Osteoblast (primary cell): ENCODE measurements around the gene PHLPP1. TPM values are rescaled to one million over a fixed set of nuclear protein-coding genes. Genes with fewer than 3 reads are reported as not detected.
A peak's percentile ranks its signal among the peaks of the same experiment; 100 is the strongest.

ENCODE experiments used
- DNase-seq: peaks from one replicate; pipeline ENCODE4 v3.0.0; 2011; ENCODE audit warnings: low spot score, mixed read lengths; ENCODE audit not compliant: insufficient read length; ENCODE audit errors: missing footprints
- H2AFZ ChIP-seq: 2 replicates; pipeline ENCODE4 v1.6.0; 2011; ENCODE audit warnings: mild to moderate bottlenecking, low read length
- H3K27ac ChIP-seq: 2 replicates; pipeline ENCODE4 v1.5.1; 2011; ENCODE audit warnings: mild to moderate bottlenecking, low read depth, low read length, moderate library complexity
- H3K27me3 ChIP-seq: 2 replicates; pipeline ENCODE4 v1.6.0; 2012; ENCODE audit warnings: mild to moderate bottlenecking, control low read depth, inconsistent platforms, low read length, moderate library complexity; ENCODE audit not compliant: insufficient read depth
- H3K36me3 ChIP-seq: 2 replicates; pipeline ENCODE4 v1.5.1; 2011; ENCODE audit warnings: mild to moderate bottlenecking, low read length, control low read depth, moderate library complexity; ENCODE audit not compliant: insufficient read depth
- H3K4me1 ChIP-seq: 2 replicates; pipeline ENCODE4 v1.5.1; 2011; ENCODE audit warnings: mild to moderate bottlenecking, low read length, control low read depth, moderate library complexity; ENCODE audit not compliant: insufficient read depth
- H3K4me2 ChIP-seq: 2 replicates; pipeline ENCODE4 v1.6.0; 2011; ENCODE audit warnings: mild to moderate bottlenecking, low read length; ENCODE audit not compliant: insufficient read depth
- H3K4me3 ChIP-seq: fragments of 200-600 bp; sonication (generic); 3 replicates; pipeline ENCODE4 v1.5.1; 2012; ENCODE audit warnings: mild to moderate bottlenecking, low read length, inconsistent platforms; ENCODE audit not compliant: insufficient read depth
- H3K79me2 ChIP-seq: 2 replicates; pipeline ENCODE4 v1.6.0; 2012; ENCODE audit warnings: mild to moderate bottlenecking, low read length, control low read depth, inconsistent platforms; ENCODE audit not compliant: insufficient read depth
- H3K9me3 ChIP-seq: 2 replicates; pipeline ENCODE4 v1.5.1; 2011; ENCODE audit warnings: low read depth, low read length, control low read depth
- H4K20me1 ChIP-seq: 2 replicates; pipeline ENCODE4 v1.6.0; 2012; ENCODE audit warnings: mild to moderate bottlenecking, low read length, control low read depth; ENCODE audit not compliant: insufficient read depth
- total RNA-seq: library from RNA; depleted of rRNA; stranded (reverse); fragments of >200 nt; gene quantifications from 2 replicates; pipeline ENCODE4 v1.2.3, GENCODE V29; 2012
- TF ChIP-seq, protein P1 (sequence below): IDR thresholded peaks from 2 replicates; pipeline ENCODE4 v1.5.1; 2011; ENCODE audit warnings: mild to moderate bottlenecking, low read depth, low read length, moderate library complexity; ENCODE audit errors: extremely low read depth

Gene PHLPP1
- total RNA-seq, 1 donor: 6.9 TPM

DNA sequence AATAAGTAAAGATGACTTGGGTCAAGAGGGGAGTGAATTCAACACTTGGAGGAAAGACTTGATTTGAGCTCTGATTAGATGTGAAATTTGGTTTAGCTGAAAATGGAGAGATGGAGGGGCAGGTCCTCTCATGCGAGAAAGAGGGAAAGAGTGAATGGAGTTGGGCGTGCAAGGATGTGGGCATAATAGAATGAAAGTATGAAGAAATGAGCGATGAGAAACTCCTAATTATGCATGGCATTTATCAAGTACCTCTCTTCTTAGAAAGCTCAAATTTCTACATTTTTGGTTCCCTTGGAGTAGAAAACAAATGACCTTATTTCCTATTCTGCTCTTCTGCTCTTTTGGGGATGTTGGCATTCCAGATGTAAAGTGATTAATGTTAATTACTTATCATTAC, 161.5 kb downstream of the PHLPP1 start:
- no peak overlapping the region for H3K27ac ChIP-seq
- H3K79me2 ChIP-seq: no peaks in the 10 kb centered on the region
- no peak overlapping the region for H2AFZ ChIP-seq
- DNase-seq: no peak
- no peaks in the 10 kb centered on the region for H4K20me1 ChIP-seq
- H3K27me3 ChIP-seq: no peaks in the 10 kb centered on the region
- H3K9me3 ChIP-seq: no peaks in the 10 kb centered on the region
- peak overlapping the region; percentile 56 for H3K4me2 ChIP-seq
- H3K4me3 ChIP-seq: no peak overlapping the region
- H3K36me3 ChIP-seq: no peaks in the 10 kb centered on the region
- H3K4me1 ChIP-seq: peaks cover 31% of the 10 kb centered on the region
- TF ChIP-seq, protein P1, sequence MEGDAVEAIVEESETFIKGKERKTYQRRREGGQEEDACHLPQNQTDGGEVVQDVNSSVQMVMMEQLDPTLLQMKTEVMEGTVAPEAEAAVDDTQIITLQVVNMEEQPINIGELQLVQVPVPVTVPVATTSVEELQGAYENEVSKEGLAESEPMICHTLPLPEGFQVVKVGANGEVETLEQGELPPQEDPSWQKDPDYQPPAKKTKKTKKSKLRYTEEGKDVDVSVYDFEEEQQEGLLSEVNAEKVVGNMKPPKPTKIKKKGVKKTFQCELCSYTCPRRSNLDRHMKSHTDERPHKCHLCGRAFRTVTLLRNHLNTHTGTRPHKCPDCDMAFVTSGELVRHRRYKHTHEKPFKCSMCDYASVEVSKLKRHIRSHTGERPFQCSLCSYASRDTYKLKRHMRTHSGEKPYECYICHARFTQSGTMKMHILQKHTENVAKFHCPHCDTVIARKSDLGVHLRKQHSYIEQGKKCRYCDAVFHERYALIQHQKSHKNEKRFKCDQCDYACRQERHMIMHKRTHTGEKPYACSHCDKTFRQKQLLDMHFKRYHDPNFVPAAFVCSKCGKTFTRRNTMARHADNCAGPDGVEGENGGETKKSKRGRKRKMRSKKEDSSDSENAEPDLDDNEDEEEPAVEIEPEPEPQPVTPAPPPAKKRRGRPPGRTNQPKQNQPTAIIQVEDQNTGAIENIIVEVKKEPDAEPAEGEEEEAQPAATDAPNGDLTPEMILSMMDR: no peak

DNA sequence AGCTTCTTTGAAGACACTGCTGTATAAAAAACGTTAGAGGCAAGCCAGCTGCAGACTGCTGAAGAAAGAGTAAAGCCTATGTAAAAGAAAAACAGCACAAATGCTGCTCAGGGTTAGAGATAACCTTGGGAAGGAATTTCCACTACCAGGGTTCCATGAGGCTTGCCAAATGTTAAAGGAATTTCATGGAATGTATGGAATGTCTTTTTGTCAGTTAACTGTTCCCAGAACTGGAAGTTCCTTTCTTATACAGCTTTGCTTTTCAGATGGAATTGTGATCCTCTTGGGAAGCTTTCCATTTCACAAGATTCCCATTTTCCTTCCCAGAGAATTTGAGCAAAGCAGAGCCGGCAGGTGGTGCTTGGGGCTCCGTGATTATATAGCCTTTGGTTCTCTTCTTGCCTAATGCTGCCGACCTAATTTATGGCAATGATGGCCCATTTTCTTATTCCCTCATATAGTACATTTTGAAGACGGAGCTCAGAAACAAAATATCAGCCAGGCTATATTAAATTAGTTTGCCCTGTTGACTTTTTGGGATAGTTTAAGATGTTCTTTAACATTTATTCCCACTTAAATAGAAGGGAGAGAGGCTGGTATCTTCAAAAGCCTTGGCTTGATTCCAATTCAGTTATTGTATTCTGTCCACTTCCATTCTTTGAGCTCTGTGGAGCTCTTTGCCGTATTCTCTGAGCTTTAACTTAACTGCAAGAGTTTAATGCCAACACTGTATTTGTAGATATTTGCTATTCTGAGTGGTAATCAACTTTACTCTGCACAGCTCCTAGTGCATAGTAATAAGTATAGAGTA, 162.3 kb downstream of the PHLPP1 start:
- H3K9me3 ChIP-seq: no peaks in the 10 kb centered on the region
- H3K4me2 ChIP-seq: peak overlapping the region; percentile 56
- peak overlapping the region; percentile 48 for H3K27ac ChIP-seq
- TF ChIP-seq, protein P1: peak; percentile 13
- no peaks in the 10 kb centered on the region for H4K20me1 ChIP-seq
- H3K79me2 ChIP-seq: no peaks in the 10 kb centered on the region
- H2AFZ ChIP-seq: peak overlapping the region; percentile 24
- no peaks in the 10 kb centered on the region for H3K27me3 ChIP-seq
- peak overlapping the region; percentile 17 for H3K4me3 ChIP-seq
- H3K4me1 ChIP-seq: peaks cover 34% of the 10 kb centered on the region
- DNase-seq: peak; percentile 85
- H3K36me3 ChIP-seq: no peaks in the 10 kb centered on the region

DNA sequence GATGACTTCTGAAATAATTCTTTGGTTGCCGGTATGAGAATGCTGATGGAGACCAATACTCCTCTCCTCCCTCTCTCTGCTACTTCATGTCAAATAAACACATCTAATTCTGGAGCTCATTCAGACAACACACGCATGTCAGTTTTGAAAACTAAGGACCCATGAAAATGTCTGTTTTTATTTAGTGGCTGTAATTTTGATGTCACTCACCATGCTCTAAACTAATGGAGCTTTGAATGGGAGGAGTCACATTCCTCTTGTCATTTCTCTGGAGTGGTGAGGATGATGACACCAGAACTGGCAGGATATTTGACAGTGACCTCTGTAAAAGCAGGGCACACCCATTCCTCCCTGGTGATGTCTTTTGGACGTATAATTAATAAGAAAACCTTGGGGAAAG, 163.0 kb downstream of the PHLPP1 start:
- H3K36me3 ChIP-seq: no peaks in the 10 kb centered on the region
- H4K20me1 ChIP-seq: no peaks in the 10 kb centered on the region
- no peak for DNase-seq
- peaks cover 34% of the 10 kb centered on the region for H3K4me1 ChIP-seq
- H3K27me3 ChIP-seq: no peaks in the 10 kb centered on the region
- no peak overlapping the region for H2AFZ ChIP-seq
- TF ChIP-seq, protein P1: no peak
- H3K27ac ChIP-seq: no peak overlapping the region
- H3K4me2 ChIP-seq: peak overlapping the region; percentile 56
- H3K4me3 ChIP-seq: no peak overlapping the region
- H3K79me2 ChIP-seq: no peaks in the 10 kb centered on the region
- H3K9me3 ChIP-seq: no peaks in the 10 kb centered on the region

DNA sequence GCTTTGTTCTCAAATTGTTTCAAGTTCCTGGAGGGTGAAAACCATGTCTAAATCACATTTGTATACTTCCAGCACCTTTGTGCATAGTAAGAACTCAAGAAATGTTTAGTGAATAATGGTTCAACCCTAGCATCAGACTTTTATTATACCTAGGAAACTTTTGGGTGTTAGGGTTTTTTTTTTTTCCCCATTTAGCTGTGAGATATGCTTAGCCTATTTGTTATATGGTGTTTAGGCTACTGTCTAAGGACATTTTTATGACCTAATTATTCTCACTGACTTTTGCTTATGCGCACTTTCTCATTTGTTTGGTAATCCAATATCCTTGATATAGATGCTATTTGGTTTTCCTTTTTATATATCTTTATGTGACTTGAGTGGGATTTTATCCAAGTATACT, 164.7 kb downstream of the PHLPP1 start:
- H2AFZ ChIP-seq: no peak overlapping the region
- H3K4me2 ChIP-seq: no peak overlapping the region
- no peaks in the 10 kb centered on the region for H4K20me1 ChIP-seq
- DNase-seq: no peak
- no peaks in the 10 kb centered on the region for H3K79me2 ChIP-seq
- H3K27me3 ChIP-seq: no peaks in the 10 kb centered on the region
- TF ChIP-seq, protein P1: no peak
- no peak overlapping the region for H3K27ac ChIP-seq
- no peaks in the 10 kb centered on the region for H3K9me3 ChIP-seq
- peaks cover 34% of the 10 kb centered on the region for H3K4me1 ChIP-seq
- H3K36me3 ChIP-seq: no peaks in the 10 kb centered on the region
- H3K4me3 ChIP-seq: no peak overlapping the region
